ENCODE measurements around the gene FMOD.

DNA sequence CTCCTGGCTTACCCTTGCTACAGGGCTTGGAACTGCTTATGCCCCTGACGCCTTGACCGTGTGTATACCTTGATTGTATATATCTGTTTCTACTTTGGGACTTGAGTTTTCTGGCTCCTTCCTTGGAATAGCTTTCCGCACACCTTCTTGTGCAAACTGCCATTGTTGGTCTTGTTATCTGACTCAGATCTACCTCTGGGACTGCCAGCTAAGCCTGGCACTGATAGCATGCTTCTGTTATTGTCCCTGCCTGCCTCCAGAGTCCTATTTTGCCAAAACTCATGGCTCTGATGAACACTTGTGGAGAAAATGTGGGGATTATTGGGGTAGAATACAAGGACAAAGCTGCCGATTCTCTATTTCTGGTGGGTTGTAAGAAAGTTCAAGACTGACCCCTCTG, 15.4 kb downstream of the FMOD start:
- TF ChIP-seq, protein P1, sequence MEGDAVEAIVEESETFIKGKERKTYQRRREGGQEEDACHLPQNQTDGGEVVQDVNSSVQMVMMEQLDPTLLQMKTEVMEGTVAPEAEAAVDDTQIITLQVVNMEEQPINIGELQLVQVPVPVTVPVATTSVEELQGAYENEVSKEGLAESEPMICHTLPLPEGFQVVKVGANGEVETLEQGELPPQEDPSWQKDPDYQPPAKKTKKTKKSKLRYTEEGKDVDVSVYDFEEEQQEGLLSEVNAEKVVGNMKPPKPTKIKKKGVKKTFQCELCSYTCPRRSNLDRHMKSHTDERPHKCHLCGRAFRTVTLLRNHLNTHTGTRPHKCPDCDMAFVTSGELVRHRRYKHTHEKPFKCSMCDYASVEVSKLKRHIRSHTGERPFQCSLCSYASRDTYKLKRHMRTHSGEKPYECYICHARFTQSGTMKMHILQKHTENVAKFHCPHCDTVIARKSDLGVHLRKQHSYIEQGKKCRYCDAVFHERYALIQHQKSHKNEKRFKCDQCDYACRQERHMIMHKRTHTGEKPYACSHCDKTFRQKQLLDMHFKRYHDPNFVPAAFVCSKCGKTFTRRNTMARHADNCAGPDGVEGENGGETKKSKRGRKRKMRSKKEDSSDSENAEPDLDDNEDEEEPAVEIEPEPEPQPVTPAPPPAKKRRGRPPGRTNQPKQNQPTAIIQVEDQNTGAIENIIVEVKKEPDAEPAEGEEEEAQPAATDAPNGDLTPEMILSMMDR (IDR thresholded peaks at IDR 0.05), result no peak
- TF ChIP-seq EZH2 (IDR thresholded peaks at IDR 0.05), result no peak
- TF ChIP-seq EZH2phosphoT487 (IDR thresholded peaks at IDR 0.05), result no peak

All from neural progenitor cell (in vitro differentiated cells).